Testis (tissue), 3 donors: Measurements from ENCODE around the gene CCPG1. TPM values are rescaled to one million over a fixed set of nuclear protein-coding genes. Genes with fewer than 3 reads are reported as not detected.

ENCODE experiments used
- DNase-seq: peaks from one replicate; pipeline ENCODE4 v3.0.0-alpha.2; 2019
- H3K27ac ChIP-seq, 2 donors: fragments of 200-600 bp; sonication (generic); one replicate each; pipeline ENCODE4 v1.5.1; 2019
- H3K27me3 ChIP-seq: fragments of 200-600 bp; sonication (generic); one replicate; pipeline ENCODE4 v1.5.1; 2019
- H3K36me3 ChIP-seq: fragments of 200-600 bp; sonication (generic); one replicate; pipeline ENCODE4 v1.5.1; 2017; ENCODE audit warnings: low read depth; ENCODE audit errors: missing control alignments
- H3K4me1 ChIP-seq: fragments of 200-600 bp; sonication (generic); one replicate; pipeline ENCODE4 v1.5.1; 2019
- H3K4me3 ChIP-seq, 2 donors: fragments of 200-600 bp; sonication (generic); one replicate each; pipeline ENCODE4 v1.5.1; 2017 to 2019
- H3K9me3 ChIP-seq: fragments of 200-600 bp; sonication (generic); one replicate; pipeline ENCODE4 v1.5.1; 2017
- POLR2A ChIP-seq: fragments of 450-650 bp; IDR thresholded peaks from one replicate; pipeline ENCODE4 v1.6.1; 2017; ENCODE audit warnings: antibody characterized with exemption, mild to moderate bottlenecking, moderate library complexity
- WGBS, 2 donors: methylation state at CpG; one replicate each; pipeline ENCODE4 v1.1.5; 2018; 5-methylcytosine and 5-hydroxymethylcytosine counted together
- intact Hi-C: fragments of 100-400 bp; cut with DNase I; formaldehyde crosslinking; loops from one replicate; pipeline ENCODE4 v1.15.1; 2023; ENCODE audit warnings: low total_unique reads
- polyA plus RNA-seq: library from polyadenylated mRNA; stranded (reverse); fragments of 350-450 nt; fragmentation: Illumina TruSeq; extraction: RNeasy Lipid Tissue Mini Kit (QIAGEN cat#74804); gene quantifications from one replicate; pipeline ENCODE4 v1.2.3, GENCODE V29; 2014; ENCODE audit warnings: low read depth, low replicate concordance; ENCODE audit not compliant: insufficient read depth
- total RNA-seq, 2 donors: library from RNA; depleted of rRNA; stranded (reverse); fragments of >200 nt; gene quantifications; one replicate each; pipeline ENCODE4 v1.2.3, GENCODE V29; 2016
- TF ChIP-seq, protein P1 (sequence below), 3 experiments: fragments of 450-650 bp in 2 of 3; fragments of 200-600 bp in 1 of 3; sonication (generic) in 1 of 3; IDR thresholded peaks; one replicate each; pipeline ENCODE4 v1.5.1; 2016 to 2019; ENCODE audit warnings: antibody characterized with exemption in 3 of 3, mild to moderate bottlenecking in 2 of 3, moderate library complexity in 1 of 3

The CCPG1 gene
- total and polyA plus RNA-seq, 3 donors from 2014 or later: 21.6 to 37.1 (median 25.6) TPM

DNA sequence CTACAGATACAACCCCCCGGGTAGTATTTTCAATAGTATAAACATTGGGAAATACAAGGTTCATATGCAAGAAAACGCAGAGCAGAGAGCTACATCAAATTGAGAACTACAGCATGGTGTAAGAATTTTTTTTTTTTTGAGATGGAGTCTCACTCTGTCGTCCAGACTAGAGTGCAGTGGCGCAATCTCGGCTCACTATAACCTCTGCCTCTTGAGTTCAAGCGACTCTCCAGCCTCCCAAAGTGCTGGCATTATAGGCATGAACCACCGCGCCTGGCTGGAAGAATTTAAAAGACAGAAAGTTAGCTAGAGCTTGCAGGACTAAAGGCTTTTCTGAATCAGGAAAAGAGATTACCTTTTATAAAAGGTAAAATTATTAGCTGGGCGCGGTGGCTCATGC is 47.1 kb downstream of the CCPG1 start:
- Histone ChIP-seq H3K27me3 (no peaks in the 10 kb centered on the region), H3K4me1 (no peaks in the 10 kb centered on the region), H3K4me3 (no peak overlapping the region), H3K36me3 (no peaks in the 10 kb centered on the region), H3K27ac (no peak overlapping the region), H3K9me3 (no peaks in the 10 kb centered on the region)
- WGBS, 2 donors: 91 to 92% methylated on average over 10 of the region's 10 CpGs
- TF ChIP-seq, protein P1, sequence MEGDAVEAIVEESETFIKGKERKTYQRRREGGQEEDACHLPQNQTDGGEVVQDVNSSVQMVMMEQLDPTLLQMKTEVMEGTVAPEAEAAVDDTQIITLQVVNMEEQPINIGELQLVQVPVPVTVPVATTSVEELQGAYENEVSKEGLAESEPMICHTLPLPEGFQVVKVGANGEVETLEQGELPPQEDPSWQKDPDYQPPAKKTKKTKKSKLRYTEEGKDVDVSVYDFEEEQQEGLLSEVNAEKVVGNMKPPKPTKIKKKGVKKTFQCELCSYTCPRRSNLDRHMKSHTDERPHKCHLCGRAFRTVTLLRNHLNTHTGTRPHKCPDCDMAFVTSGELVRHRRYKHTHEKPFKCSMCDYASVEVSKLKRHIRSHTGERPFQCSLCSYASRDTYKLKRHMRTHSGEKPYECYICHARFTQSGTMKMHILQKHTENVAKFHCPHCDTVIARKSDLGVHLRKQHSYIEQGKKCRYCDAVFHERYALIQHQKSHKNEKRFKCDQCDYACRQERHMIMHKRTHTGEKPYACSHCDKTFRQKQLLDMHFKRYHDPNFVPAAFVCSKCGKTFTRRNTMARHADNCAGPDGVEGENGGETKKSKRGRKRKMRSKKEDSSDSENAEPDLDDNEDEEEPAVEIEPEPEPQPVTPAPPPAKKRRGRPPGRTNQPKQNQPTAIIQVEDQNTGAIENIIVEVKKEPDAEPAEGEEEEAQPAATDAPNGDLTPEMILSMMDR (IDR thresholded peaks at IDR 0.05): no peak
- no peak for TF ChIP-seq POLR2A
- intact Hi-C loops: no loop called here
- DNase-seq: no peak

DNA sequence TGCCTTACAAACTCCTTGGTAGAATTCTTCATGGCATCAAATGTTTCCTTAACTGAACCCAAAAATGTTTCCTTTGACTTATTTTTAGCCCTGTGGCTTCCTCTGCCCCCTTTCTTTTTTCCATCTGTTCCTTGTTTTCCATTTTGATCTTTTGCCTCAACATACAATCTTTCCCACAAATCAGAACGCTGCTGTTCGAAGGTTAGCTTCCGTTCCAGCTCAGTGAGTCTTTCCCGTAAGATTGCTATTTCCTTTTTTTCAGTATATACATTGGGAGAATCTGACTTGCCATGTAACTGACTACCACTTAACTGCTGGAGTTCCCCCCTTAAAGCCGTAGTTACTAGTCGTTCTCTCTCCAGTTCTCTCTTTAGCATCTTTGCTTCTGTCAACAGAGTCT is 47.9 kb downstream of the CCPG1 start:
- Histone ChIP-seq H3K27ac (no peak overlapping the region), H3K4me1 (no peaks in the 10 kb centered on the region), H3K4me3 (no peak overlapping the region), H3K27me3 (no peaks in the 10 kb centered on the region), H3K9me3 (no peaks in the 10 kb centered on the region), H3K36me3 (no peaks in the 10 kb centered on the region)
- intact Hi-C loops: no loop called here
- no peak for DNase-seq
- TF ChIP-seq, protein P1 (IDR thresholded peaks at IDR 0.05): no peak
- TF ChIP-seq POLR2A: no peak
- WGBS, 2 donors: 64 to 70% methylated on average over 6 of the region's 6 CpGs

DNA sequence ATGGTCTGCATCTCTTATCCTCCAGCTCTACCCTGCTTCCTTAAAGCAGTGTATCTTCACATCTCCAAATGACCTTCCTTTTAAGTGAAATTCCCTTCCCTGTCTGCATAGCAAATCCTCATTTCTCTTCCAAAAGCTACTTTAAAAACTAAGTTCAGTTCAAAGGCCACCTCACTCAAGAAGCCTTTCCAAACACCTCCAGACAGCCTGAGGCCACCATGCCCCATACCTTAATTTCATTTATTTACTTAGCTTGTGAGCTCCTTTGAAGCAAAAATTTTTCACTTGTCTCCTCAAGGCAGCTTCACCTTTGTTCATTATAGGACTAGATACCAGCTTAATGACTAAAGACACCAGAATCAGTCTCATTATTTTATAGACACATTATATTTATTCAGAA is 49.7 kb downstream of the CCPG1 start:
- Histone ChIP-seq H3K27ac (no peak overlapping the region), H3K4me1 (no peaks in the 10 kb centered on the region), H3K4me3 (no peak overlapping the region), H3K36me3 (no peaks in the 10 kb centered on the region), H3K9me3 (no peaks in the 10 kb centered on the region), H3K27me3 (no peaks in the 10 kb centered on the region)
- DNase-seq: no peak
- TF ChIP-seq, protein P1 (IDR thresholded peaks at IDR 0.05): no peak
- no peak for TF ChIP-seq POLR2A
- intact Hi-C loops: no loop called here

DNA sequence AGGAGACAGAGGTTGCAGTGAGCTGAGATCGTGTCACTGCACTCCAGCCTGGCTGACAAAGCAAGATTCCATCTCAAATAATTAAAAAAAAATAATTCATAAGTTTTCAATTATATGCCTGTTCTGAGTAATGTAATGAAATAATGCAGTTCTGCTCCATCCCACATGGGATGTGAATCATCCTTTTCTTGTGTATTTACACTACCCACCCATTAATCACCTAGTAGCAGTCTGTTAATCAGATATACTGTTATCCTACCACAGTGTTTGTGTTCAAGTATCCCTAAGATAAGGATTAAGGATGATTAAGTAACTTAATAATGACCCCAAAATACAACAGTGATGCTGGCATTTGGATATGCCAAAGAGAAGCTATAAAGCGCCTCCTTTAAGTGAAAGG is 50.4 kb downstream of the CCPG1 start:
- Histone ChIP-seq H3K27me3 (no peaks in the 10 kb centered on the region), H3K4me3 (no peak overlapping the region), H3K27ac (no peak overlapping the region), H3K9me3 (no peaks in the 10 kb centered on the region), H3K4me1 (no peaks in the 10 kb centered on the region), H3K36me3 (no peaks in the 10 kb centered on the region)
- DNase-seq: no peak
- 95 to 98% methylated on average over 2 of the region's 2 CpGs for WGBS, 2 donors
- TF ChIP-seq POLR2A: no peak
- TF ChIP-seq, protein P1 (IDR thresholded peaks at IDR 0.05): no peak
- intact Hi-C loops: no loop called here

DNA sequence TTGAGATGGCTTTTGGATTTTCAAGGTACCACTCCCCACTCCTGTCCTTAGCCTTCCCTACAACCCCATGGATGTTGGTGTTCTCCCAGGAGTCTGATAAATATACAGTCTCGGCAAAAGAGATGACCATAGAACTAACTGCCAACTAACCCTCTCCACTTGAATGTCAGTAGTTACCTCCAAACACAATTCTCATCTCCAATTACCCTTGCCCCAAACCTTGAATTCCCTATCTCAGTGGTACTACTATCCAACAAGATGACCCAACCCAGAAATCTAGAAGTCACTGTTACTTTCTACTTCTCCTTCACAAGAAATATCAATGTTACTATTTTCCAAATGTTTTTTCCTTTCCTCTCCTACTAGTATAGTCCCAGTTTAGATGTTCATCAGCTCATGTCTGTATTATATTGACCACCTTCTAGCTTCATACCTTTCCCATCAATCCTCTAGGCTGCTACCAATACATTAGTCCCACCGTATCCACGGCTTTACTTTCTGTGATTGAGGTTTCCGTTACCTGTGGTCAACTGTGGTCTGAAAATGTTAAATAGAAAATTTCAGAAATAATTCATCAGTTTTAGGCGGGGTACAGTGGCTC is 51.1 kb downstream of the CCPG1 start:
- no peaks in the 10 kb centered on the region for H3K36me3 ChIP-seq
- no peak for DNase-seq
- H3K9me3 ChIP-seq: no peaks in the 10 kb centered on the region
- no peaks in the 10 kb centered on the region for H3K4me1 ChIP-seq
- H3K27me3 ChIP-seq: no peaks in the 10 kb centered on the region
- no peak for TF ChIP-seq POLR2A
- TF ChIP-seq, protein P1 (IDR thresholded peaks at IDR 0.05): no peak
- no peak overlapping the region for H3K27ac ChIP-seq
- no peak overlapping the region for H3K4me3 ChIP-seq
- WGBS, 2 donors: 95 to 97% methylated on average over 5 of the region's 5 CpGs
- intact Hi-C loops: no loop called here
